HEK293 (cell line): ENCODE measurements around the gene SH3BP4.

Experiments
- GLI2 ChIP-seq: fragments of 450-650 bp; formaldehyde crosslinking; IDR thresholded peaks from 2 replicates; pipeline ENCODE4; 2017; ENCODE audit warnings: missing biosample characterization, missing genetic modification characterization, low read depth, borderline replicate concordance
- KLF8 ChIP-seq: fragments of 450-650 bp; formaldehyde crosslinking; IDR thresholded peaks from 2 replicates; pipeline ENCODE4 v1.5.1; 2016; ENCODE audit warnings: missing biosample characterization, missing genetic modification characterization
- OSR2 ChIP-seq: fragments of 450-650 bp; formaldehyde crosslinking; IDR thresholded peaks from 2 replicates; pipeline ENCODE4 v1.5.1; 2016; ENCODE audit warnings: missing biosample characterization, missing genetic modification characterization
- RBAK ChIP-seq: fragments of 450-650 bp; formaldehyde crosslinking; IDR thresholded peaks from 2 replicates; pipeline ENCODE4 v1.5.1; 2016; ENCODE audit warnings: missing biosample characterization, missing genetic modification characterization
- TRIM28 ChIP-seq: IDR thresholded peaks from 2 replicates; pipeline ENCODE4 v1.6.1; 2011; ENCODE audit warnings: low read length, control low read depth, borderline replicate concordance
- ZEB2 ChIP-seq: fragments of 450-650 bp; formaldehyde crosslinking; IDR thresholded peaks from 2 replicates; pipeline ENCODE4 v1.5.1; 2016; ENCODE audit warnings: missing biosample characterization, missing genetic modification characterization
- ZNF138 ChIP-seq: fragments of 450-650 bp; formaldehyde crosslinking; IDR thresholded peaks from 2 replicates; pipeline ENCODE4 v1.5.1; 2016; ENCODE audit warnings: missing biosample characterization, missing genetic modification characterization, borderline replicate concordance
- ZNF140 ChIP-seq: fragments of 450-650 bp; formaldehyde crosslinking; IDR thresholded peaks from 2 replicates; pipeline ENCODE4 v1.5.1; 2016; ENCODE audit warnings: missing biosample characterization, missing genetic modification characterization
- ZNF324 ChIP-seq: fragments of 450-650 bp; formaldehyde crosslinking; IDR thresholded peaks from 2 replicates; pipeline ENCODE4 v1.5.1; 2016; ENCODE audit warnings: missing biosample characterization, missing genetic modification characterization
- ZNF391 ChIP-seq: fragments of 450-650 bp; formaldehyde crosslinking; IDR thresholded peaks from 2 replicates; pipeline ENCODE4 v1.5.1; 2016; ENCODE audit warnings: low read depth, missing biosample characterization, missing genetic modification characterization, borderline replicate concordance
- ZNF558 ChIP-seq: fragments of 450-650 bp; formaldehyde crosslinking; IDR thresholded peaks from 2 replicates; pipeline ENCODE4 v1.5.1; 2016; ENCODE audit warnings: missing biosample characterization, missing genetic modification characterization
- ZNF600 ChIP-seq: fragments of 450-650 bp; formaldehyde crosslinking; IDR thresholded peaks from 2 replicates; pipeline ENCODE4 v1.5.1; 2016; ENCODE audit warnings: missing biosample characterization, missing genetic modification characterization
- ZNF660 ChIP-seq: fragments of 450-650 bp; IDR thresholded peaks from 2 replicates; pipeline ENCODE4 v1.5.1; 2018; ENCODE audit warnings: missing biosample characterization, mild to moderate bottlenecking, missing genetic modification characterization
- ZNF707 ChIP-seq: fragments of 450-650 bp; formaldehyde crosslinking; IDR thresholded peaks from 2 replicates; pipeline ENCODE4 v1.5.1; 2016; ENCODE audit warnings: missing biosample characterization, missing genetic modification characterization
- TF ChIP-seq, protein P1 (sequence below): fragments of 450-650 bp; formaldehyde crosslinking; IDR thresholded peaks from 2 replicates; pipeline ENCODE4 v1.5.1; 2017; ENCODE audit warnings: missing biosample characterization, missing genetic modification characterization
- TF ChIP-seq, protein P2 (sequence below): fragments of 450-650 bp; IDR thresholded peaks from 2 replicates; pipeline ENCODE4 v1.5.1; 2018; ENCODE audit warnings: missing biosample characterization, missing genetic modification characterization
- TF ChIP-seq, protein P3 (sequence below): fragments of 450-650 bp; formaldehyde crosslinking; IDR thresholded peaks from 2 replicates; pipeline ENCODE4 v1.5.1; 2016; ENCODE audit warnings: missing biosample characterization, missing genetic modification characterization, borderline replicate concordance
- TF ChIP-seq, protein P4 (sequence below): fragments of 450-650 bp; formaldehyde crosslinking; IDR thresholded peaks from 2 replicates; pipeline ENCODE4 v1.5.1; 2016; ENCODE audit warnings: missing biosample characterization, missing genetic modification characterization
- TF ChIP-seq, protein P5 (sequence below): fragments of 450-650 bp; formaldehyde crosslinking; IDR thresholded peaks from 2 replicates; pipeline ENCODE4 v1.5.1; 2016; ENCODE audit warnings: missing biosample characterization, missing genetic modification characterization
- TF ChIP-seq, protein P6 (sequence below): fragments of 450-650 bp; formaldehyde crosslinking; conservative IDR thresholded peaks from 2 replicates; pipeline ENCODE4 v1.5.1; 2016; ENCODE audit warnings: low read depth, missing biosample characterization, missing genetic modification characterization

Gene SH3BP4

DNA sequence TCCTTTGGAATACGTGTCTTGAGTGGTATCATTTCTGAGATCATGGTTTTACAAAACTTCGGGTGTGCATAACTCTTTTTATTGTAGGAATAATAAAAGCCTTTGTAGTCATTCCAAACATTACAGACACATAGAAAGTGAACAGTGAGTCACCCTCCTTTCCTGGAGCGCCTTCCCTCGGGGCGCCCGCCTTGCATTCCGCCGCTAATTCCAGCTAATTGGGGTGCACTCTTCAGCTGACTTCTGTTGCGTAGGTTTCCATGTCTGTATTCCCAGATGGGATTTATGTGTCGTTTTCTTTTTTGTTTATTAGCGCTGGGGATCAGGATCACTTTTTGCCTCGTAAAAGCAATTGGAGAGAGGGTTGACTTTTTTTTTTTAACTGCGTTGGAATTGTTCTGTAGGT, 18.7 kb downstream of the SH3BP4 start (continued):
- TF ChIP-seq ZNF324 (peak; percentile 45; the same call in 1 of the 2 replicates), ZNF660 (no peak; the same call in 1 of the 2 replicates), ZNF600 (tag by site-specific recombination) (peak; percentile 77), TRIM28 (0 out of 2 replicates have a peak, but pooled peaks have one; percentile 1), ZNF140 (tag by site-specific recombination) (no peak), ZNF138 (tag by site-specific recombination) (no peak), ZEB2 (tag by site-specific recombination) (peak; percentile 80), GLI2 (tag by site-specific recombination) (no peak; the same call in 1 of the 2 replicates), ZNF707 (tag by site-specific recombination) (no peak), KLF8 (tag by site-specific recombination) (peak; percentile 47; the same call in 1 of the 2 replicates), RBAK (tag by site-specific recombination) (no peak), ZNF391 (tag by site-specific recombination) (peak; percentile 77; the same call in 1 of the 2 replicates), OSR2 (tag by site-specific recombination) (peak; percentile 91), ZNF558 (peak; percentile 62; the same call in 1 of the 2 replicates)
- TF ChIP-seq, protein P1, sequence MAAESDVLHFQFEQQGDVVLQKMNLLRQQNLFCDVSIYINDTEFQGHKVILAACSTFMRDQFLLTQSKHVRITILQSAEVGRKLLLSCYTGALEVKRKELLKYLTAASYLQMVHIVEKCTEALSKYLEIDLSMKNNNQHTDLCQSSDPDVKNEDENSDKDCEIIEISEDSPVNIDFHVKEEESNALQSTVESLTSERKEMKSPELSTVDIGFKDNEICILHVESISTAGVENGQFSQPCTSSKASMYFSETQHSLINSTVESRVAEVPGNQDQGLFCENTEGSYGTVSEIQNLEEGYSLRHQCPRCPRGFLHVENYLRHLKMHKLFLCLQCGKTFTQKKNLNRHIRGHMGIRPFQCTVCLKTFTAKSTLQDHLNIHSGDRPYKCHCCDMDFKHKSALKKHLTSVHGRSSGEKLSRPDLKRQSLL (tag by site-specific recombination): no peak
- TF ChIP-seq, protein P2, sequence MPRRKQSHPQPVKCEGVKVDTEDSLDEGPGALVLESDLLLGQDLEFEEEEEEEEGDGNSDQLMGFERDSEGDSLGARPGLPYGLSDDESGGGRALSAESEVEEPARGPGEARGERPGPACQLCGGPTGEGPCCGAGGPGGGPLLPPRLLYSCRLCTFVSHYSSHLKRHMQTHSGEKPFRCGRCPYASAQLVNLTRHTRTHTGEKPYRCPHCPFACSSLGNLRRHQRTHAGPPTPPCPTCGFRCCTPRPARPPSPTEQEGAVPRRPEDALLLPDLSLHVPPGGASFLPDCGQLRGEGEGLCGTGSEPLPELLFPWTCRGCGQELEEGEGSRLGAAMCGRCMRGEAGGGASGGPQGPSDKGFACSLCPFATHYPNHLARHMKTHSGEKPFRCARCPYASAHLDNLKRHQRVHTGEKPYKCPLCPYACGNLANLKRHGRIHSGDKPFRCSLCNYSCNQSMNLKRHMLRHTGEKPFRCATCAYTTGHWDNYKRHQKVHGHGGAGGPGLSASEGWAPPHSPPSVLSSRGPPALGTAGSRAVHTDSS (tag by site-specific recombination): no peak
- TF ChIP-seq, protein P3, sequence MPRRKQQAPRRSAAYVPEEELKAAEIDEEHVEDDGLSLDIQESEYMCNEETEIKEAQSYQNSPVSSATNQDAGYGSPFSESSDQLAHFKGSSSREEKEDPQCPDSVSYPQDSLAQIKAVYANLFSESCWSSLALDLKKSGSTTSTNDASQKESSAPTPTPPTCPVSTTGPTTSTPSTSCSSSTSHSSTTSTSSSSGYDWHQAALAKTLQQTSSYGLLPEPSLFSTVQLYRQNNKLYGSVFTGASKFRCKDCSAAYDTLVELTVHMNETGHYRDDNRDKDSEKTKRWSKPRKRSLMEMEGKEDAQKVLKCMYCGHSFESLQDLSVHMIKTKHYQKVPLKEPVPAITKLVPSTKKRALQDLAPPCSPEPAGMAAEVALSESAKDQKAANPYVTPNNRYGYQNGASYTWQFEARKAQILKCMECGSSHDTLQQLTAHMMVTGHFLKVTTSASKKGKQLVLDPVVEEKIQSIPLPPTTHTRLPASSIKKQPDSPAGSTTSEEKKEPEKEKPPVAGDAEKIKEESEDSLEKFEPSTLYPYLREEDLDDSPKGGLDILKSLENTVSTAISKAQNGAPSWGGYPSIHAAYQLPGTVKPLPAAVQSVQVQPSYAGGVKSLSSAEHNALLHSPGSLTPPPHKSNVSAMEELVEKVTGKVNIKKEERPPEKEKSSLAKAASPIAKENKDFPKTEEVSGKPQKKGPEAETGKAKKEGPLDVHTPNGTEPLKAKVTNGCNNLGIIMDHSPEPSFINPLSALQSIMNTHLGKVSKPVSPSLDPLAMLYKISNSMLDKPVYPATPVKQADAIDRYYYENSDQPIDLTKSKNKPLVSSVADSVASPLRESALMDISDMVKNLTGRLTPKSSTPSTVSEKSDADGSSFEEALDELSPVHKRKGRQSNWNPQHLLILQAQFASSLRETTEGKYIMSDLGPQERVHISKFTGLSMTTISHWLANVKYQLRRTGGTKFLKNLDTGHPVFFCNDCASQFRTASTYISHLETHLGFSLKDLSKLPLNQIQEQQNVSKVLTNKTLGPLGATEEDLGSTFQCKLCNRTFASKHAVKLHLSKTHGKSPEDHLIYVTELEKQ (tag by site-specific recombination): peak; percentile 71
- TF ChIP-seq, protein P4, sequence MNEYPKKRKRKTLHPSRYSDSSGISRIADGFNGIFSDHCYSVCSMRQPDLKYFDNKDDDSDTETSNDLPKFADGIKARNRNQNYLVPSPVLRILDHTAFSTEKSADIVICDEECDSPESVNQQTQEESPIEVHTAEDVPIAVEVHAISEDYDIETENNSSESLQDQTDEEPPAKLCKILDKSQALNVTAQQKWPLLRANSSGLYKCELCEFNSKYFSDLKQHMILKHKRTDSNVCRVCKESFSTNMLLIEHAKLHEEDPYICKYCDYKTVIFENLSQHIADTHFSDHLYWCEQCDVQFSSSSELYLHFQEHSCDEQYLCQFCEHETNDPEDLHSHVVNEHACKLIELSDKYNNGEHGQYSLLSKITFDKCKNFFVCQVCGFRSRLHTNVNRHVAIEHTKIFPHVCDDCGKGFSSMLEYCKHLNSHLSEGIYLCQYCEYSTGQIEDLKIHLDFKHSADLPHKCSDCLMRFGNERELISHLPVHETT (tag by site-specific recombination): peak; percentile 83
- TF ChIP-seq, protein P5, sequence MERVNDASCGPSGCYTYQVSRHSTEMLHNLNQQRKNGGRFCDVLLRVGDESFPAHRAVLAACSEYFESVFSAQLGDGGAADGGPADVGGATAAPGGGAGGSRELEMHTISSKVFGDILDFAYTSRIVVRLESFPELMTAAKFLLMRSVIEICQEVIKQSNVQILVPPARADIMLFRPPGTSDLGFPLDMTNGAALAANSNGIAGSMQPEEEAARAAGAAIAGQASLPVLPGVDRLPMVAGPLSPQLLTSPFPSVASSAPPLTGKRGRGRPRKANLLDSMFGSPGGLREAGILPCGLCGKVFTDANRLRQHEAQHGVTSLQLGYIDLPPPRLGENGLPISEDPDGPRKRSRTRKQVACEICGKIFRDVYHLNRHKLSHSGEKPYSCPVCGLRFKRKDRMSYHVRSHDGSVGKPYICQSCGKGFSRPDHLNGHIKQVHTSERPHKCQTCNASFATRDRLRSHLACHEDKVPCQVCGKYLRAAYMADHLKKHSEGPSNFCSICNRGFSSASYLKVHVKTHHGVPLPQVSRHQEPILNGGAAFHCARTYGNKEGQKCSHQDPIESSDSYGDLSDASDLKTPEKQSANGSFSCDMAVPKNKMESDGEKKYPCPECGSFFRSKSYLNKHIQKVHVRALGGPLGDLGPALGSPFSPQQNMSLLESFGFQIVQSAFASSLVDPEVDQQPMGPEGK (tag by site-specific recombination): peak; percentile 37; the same call in 1 of the 2 replicates
- TF ChIP-seq, protein P6, sequence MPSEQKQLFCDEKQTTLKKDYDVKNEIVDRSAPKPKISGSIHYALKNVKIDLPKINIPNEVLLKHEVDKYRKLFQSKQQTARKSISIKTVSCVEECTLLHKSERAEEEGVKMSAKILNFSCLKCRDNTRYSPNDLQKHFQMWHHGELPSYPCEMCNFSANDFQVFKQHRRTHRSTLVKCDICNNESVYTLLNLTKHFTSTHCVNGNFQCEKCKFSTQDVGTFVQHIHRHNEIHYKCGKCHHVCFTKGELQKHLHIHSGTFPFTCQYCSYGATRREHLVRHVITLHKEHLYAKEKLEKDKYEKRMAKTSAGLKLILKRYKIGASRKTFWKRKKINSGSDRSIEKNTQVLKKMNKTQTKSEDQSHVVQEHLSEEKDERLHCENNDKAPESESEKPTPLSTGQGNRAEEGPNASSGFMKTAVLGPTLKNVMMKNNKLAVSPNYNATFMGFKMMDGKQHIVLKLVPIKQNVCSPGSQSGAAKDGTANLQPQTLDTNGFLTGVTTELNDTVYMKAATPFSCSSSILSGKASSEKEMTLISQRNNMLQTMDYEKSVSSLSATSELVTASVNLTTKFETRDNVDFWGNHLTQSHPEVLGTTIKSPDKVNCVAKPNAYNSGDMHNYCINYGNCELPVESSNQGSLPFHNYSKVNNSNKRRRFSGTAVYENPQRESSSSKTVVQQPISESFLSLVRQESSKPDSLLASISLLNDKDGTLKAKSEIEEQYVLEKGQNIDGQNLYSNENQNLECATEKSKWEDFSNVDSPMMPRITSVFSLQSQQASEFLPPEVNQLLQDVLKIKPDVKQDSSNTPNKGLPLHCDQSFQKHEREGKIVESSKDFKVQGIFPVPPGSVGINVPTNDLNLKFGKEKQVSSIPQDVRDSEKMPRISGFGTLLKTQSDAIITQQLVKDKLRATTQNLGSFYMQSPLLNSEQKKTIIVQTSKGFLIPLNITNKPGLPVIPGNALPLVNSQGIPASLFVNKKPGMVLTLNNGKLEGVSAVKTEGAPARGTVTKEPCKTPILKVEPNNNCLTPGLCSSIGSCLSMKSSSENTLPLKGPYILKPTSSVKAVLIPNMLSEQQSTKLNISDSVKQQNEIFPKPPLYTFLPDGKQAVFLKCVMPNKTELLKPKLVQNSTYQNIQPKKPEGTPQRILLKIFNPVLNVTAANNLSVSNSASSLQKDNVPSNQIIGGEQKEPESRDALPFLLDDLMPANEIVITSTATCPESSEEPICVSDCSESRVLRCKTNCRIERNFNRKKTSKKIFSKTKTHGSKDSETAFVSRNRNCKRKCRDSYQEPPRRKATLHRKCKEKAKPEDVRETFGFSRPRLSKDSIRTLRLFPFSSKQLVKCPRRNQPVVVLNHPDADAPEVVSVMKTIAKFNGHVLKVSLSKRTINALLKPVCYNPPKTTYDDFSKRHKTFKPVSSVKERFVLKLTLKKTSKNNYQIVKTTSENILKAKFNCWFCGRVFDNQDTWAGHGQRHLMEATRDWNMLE (tag by site-specific recombination): no peak
- TF ChIP-seq, all 188 proteins: peak for 48
